HG03045 (cell line): Measurements from ENCODE around the gene ZBTB20.
A peak's percentile ranks its signal among the peaks of the same experiment; 100 is the strongest.

Source experiments
- ATAC-seq: cut with Tn5 transposase; IDR thresholded peaks from one replicate; pipeline ENCODE4 v1.9.1; 2021; ENCODE audit warnings: mild to moderate bottlenecking, moderate library complexity; ENCODE audit not compliant: unreplicated experiment

The ZBTB20 gene

DNA sequence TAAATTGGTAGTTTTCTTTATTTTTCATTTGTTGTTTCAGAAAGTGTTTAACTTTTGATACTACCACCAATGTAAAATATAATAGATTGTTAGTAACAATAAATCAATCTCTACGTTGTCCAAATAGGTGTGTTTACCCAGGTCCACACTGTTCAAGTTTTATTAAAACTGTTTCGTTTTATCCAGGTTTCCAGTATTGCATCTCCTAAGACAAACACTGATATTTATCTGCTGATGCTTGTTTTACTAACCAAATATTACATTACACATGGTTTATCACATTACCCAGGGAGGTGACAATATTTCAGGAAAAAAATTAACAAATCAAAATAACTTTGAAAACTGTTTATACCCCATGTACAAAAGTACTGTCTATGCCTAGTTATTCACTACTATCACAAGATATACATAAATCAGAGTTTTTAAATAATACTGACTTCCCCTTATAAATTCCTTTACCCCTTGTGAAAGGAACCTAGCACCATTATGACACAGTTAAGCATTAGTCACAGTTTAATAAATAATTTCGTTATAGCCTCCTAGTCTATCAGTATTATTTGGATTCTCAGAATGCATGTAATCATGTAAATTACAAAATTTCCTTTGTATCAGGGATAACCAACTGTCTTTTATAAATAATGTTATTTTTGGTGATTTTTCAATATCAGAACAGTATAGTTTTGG is 205.3 kb downstream of the ZBTB20 start:
- no peak for ATAC-seq

DNA sequence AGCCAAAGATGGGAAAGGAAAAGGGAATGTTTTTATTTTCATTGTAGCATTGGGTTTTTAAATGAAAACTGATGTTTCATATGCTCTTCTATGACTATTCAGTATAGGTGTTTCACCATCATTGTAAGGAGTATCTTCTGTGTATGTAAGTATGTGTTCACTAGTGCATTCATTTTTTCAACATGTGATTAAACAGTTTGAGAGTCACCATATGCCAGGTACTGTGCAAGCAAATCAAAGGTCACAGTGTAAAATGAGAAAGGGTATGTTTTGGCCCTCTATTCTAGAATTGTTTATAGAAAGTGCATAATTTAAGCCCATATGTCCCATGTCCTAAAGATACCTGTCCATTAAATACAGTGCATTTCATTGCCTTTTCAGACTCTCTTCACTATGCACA is 207.2 kb downstream of the ZBTB20 start:
- no peak for ATAC-seq

DNA sequence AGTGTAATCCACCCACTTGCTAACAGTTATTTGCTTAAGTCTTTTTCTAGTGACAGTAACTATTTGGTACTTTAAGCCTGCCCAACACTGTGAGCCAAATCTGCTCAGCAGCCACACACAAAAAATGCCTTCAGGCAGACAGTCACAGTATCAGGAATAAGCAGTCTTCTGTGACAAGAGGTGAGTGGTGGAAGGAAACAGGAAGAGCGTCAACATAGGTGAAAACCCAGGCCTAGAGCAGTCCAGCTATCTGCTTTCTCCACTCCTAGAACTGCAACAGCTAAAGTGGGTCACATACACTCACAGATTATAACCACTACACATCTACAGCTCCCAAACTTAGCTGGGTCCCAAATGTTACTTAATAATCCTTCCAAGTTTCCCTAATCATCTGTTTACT is 213.7 kb downstream of the ZBTB20 start:
- ATAC-seq, result no peak

DNA sequence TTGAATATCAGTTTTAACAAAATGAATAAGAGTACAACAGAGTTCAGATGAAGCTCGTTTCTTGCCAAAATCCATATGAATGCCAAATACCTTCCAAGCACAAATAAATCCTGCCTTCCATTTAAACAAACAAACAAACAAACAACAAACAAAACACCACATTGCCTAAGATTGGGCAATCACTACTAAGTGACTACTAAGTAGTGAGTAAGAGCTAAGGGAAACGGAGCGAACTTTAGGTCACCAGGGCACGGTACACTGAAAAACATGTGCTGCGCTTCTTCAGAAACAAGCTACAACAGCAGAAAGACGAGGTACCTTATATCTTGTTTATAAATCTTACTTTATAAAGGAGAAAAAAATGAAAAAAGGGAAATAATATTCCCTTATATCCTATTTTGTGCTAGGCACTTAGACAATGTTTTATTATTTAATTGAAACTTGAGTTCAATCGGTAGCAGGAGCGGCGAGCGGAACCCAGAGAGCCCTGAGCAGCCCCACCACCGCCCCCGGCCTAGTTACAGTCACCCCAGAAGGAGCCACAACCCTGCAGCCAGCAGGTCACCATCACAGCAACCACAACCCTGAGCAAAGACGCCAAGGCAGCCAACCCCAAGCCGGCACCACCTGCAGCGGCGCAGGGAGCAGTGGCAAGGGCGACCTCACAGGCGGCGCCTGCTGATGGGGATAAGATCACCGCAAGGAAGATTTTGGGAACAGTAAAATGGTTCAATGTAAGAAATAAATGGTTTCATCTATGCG is 216.9 kb downstream of the ZBTB20 start:
- no peak for ATAC-seq

DNA sequence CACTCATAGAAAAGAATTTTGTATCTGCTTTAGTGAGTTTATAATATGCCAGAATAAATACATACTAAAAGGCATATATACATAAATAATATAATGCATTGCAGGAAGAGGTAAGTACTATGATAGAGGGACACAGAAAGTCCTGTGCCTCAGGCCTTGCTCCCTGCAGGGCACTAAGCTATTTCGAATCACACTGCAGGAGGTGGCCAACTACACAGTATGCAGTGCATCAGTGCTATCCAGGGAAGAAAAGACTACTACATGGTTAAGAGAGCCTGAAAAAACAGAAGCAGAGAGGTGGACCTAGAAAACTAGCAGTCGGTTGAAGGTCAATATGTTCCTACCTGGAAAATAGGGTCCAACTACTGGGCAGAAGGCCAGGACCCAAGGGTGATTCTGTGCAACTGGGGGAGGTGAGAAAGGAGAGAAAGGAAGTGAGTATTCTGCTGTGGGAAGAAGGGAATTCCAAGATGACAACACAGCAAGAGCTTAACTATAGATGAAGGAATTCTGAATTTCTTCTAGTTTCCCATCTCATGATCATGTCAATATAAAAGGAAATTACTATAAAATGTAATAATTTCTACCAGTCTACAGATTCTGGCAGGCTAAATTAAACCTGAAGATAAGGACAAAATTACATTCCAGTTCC is 218.0 kb downstream of the ZBTB20 start:
- ATAC-seq, result no peak

DNA sequence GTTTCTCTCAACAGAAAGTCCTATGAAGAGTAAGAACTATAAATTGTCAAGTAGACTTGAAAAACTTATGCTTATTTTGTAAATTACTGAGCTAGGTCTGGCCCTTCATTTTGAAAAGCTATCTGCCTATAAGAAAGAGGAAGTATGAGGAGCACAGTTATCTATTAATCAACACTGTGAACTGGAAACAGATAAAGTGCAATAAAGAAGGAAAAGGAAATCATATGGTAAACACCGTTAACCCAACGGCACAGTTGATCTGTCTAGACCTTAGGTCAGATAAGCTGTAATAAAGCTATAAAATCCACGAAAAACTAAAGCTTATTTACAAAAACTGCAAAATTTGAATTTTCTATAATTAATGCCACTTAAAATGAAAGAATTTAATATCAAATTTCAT is 242.5 kb downstream of the ZBTB20 start:
- no peak for ATAC-seq

DNA sequence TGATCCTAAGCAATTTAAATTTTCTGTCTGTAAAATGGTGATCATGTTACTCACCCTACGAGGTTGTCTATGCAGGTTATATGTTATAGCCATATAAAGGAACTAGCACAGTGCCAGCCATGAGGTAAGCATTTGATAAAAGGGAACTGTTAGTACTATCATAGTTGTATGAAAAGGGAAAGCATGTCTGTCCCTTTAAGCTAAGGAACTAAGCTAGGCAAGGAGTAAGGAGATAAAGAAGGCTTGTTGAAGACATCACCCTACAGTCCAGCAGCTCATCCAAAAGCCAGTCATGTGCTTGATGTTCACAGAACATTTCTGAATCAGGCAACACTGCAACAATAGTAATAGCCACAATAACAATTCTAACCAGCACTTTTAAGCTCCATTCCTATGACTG is 243.9 kb downstream of the ZBTB20 start:
- ATAC-seq, result no peak

DNA sequence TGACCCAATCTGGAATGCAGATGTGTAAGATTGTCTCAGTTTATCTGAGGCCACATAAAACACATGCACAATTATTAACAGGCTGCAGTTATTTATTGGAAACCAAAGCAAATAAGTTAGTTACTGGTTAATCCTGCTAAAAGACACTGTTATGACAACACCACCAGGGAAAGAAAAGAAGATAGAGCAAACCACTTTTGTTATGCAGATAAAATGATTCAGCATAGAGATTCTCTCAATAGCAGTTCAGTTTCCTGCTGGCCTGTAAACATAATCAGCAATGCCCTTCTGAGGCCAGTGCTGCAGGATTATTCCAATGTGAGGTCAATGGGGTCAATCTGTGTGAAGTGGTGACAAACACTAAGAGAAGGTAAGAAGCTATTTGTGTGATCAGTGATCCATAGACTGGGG is 244.4 kb downstream of the ZBTB20 start:
- no peak for ATAC-seq

DNA sequence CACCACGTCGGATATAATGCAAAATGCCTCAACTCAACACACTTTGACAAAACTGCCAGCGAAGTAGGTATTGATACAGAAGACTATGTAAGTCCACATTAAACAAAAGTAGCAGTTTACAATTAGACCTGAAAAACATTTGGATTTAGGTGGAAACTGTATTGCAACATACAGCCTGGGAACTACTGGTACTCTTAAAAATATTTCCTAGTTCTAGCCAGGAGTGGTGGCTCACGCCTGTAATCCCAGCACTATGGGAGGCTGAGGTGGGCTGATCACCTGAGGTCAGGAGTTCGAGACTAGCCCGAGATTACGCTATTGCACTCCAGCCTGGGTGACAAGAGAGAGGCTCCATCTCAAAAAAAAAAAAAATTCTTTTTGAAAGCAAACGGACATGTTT is 246.2 kb downstream of the ZBTB20 start:
- ATAC-seq, result no peak

DNA sequence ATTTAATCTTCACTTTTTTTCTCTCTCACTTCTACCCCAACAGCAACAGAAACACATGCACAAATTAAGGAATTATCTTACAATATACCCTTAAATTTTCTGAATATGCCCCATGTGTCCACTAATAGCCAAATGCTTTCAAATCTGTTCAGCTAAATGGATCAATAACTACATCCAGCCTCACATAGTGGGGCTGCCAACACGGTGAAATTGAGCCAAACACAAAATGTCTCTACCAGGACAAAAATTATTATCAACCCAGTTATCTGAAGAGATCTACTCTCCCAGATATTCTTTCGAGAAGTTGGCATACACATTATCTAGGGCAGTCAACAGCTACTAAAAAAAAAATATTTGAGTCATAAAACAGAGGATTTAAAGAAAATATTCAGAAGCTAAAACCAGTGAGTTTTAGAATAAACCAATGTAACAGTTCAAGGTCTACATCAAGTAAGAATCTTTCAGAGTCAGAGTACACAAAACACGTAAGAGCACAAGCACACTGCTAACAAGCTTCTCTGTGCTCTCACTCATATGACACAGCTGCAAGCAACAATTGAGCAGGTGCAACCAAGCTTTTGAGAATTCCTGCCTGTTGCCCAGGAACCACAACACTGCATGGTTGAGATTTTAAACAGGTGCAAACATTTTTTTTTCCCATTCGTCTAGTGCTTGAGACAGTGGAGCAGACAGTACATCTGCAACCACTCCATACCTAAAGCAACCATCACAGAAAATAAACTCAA is 247.7 kb downstream of the ZBTB20 start:
- no peak for ATAC-seq

DNA sequence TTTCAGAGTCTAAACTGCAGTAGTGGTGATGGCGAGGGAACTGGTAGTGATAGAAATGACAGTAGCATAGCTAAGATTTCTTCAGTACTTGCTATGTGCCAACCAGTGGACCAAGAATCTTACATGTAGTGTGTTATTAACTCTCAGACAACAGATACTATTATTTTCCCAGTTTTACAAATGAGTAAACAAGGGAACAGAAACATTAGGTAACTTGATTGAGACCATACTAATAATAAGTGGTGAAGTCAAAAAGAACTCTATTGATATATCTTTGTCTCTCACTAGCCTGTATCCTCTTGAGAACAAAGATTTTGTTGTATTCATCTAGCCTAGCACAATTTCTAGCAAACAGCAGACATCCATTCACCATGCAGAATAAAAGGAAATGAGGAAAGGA is 250.1 kb downstream of the ZBTB20 start:
- no peak for ATAC-seq

DNA sequence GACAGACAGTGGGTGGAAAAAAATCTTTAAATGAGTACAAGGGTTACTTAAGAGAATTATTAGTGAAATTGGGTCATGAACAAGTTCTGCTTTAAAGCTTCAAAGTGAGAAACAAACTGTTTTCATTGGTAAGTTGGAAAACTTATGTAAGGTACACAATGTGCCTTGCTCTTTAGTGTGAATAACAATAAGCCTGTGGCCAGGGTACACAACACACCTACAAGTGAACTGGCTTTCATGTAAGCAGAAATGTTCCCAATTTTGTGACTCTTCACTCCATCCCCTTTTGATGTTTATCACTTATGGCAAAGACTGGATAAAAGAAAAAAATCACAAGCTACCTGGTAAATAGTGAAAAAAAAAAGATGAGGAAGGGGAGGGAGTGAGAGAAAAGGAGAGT is 253.7 kb downstream of the ZBTB20 start:
- no peak for ATAC-seq

DNA sequence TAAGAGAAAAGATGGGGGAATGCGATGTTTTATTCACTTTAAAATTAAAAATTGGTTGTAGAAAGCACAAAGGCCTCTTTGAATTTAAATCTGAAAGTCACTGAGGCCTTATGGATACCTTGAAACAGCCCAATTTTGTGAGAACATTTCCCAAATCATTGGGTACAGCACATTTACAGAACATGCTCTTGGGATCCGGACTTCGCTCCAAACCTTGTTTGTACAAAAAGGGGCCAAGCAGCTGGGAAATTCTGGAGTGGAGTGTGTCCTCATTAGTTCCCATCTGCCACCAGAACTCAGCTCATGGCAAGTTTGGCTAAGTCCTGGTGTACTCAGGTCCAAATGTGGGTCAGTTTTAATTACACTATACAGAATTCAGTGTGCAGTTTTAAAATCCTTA is 254.2 kb downstream of the ZBTB20 start:
- ATAC-seq, result no peak

DNA sequence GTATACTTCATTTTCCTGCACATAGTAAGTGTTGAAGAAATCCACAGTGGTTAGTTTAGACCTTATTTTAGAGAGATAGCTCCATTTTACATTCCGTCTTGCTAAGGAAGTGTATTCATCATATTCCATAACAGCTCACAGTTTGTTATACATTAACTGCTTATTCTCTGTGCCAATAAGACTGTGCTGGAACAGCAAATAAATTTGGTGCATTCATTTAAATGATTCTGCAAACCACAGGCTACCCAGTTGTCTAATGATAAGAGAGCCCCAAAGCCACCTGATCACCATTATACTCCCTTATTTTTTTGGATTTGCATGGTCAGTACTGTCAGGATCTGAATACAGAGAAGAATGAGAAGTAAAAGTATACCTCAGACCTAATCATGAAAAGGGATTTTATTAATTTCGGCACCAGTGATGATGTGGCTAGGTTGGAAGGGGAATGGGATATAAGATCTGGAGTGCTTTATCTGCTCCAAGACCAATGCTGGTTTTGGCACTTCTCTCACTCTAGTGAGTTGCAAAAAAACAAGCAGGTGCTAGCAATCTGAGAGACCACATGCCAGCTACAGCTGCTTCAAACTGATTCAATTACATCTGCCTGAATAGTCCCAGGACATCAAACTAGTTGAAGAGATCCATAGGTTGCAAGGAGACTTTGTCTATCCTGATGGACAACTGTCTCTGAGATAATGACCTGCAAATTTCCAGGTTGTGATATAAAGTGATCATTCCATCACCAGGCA is 254.8 kb downstream of the ZBTB20 start:
- ATAC-seq, result no peak

DNA sequence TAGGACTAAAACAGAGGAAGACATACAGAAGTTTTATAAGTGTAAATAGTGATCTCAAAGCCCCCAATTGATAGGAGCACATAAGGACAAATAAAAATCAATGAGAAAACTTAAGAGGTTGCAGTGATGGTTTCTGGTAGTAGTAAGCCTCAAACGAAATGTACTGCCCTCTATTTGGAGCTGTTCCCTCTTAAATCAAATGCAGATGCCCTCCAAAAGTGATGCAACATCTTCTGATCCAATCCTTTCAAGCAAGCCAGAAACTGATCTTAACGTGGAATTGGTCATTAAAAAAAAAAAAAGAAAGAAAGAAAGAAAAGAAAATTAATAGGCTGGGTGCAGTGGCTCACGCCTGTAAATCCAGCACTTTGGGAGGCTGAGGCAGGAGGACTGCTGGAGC is 259.3 kb downstream of the ZBTB20 start:
- ATAC-seq, result no peak

DNA sequence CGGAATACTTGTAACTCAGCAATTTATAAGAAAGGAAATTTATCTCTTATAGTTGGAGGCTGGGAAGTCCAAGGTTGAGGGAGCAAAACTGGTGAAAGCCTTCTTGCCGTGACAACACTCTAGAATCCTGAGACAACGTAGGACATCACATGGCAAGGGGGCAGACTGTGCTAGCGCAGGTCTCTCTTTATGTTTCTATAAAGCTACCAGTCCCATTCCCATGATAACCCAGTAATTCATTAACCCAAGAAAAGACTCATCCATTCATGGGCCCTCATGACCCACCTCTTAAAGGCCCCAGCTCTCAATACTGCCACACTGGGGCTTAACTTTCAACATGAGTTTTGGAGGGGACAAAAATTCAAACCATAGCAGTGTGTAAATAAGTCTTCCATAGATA is 260.2 kb downstream of the ZBTB20 start:
- ATAC-seq, result no peak

DNA sequence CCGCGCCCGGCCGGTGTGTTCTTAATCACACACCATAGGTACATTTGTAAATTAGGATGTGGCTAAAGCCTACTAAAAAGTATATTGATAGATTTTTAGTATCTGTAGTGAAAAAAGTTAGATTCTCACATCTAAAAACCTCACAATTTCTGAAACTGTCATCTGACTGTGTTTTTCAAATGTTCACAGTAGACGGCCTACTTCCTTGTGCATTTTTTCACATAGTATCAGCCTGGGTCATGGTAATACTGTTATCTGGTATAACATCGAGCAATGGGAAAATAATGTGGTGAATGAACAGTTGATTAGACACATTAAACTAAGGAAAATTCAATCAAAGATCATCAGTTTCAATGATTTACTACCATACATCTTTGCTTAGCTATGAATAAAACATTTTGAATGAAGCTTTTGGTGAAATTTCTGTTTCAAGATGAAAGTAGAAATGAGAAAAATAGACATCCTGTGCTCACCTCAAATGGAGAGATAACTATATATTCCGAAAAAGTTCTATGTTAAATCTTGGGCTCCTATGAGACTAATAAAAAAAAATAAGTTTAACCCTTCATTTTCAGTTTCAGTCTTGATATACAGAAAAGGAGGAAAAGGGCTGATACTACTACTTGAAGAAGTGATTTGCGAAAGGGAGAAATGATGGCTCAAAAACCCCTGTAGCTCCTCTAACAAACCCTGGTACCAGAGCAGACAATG is 262.7 kb downstream of the ZBTB20 start:
- no peak for ATAC-seq

DNA sequence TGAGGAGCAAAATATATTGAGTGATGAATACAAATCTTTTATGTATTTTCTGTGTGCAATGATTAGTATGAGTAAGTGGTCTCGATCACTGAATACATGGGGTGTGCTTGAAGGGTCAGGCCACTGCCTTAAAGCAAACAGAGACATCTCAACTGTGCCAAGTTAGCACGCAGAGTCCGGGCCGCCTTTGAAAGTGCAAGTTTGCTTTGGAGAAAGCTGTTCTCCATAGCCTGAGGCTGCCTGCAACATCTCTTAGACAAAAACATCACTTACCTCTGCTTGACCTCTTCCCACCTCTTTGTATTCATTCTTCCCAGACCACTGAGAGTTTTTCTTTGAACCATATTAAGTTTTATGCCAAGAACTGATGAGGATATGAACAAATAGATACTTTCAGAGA is 267.0 kb downstream of the ZBTB20 start:
- no peak for ATAC-seq

DNA sequence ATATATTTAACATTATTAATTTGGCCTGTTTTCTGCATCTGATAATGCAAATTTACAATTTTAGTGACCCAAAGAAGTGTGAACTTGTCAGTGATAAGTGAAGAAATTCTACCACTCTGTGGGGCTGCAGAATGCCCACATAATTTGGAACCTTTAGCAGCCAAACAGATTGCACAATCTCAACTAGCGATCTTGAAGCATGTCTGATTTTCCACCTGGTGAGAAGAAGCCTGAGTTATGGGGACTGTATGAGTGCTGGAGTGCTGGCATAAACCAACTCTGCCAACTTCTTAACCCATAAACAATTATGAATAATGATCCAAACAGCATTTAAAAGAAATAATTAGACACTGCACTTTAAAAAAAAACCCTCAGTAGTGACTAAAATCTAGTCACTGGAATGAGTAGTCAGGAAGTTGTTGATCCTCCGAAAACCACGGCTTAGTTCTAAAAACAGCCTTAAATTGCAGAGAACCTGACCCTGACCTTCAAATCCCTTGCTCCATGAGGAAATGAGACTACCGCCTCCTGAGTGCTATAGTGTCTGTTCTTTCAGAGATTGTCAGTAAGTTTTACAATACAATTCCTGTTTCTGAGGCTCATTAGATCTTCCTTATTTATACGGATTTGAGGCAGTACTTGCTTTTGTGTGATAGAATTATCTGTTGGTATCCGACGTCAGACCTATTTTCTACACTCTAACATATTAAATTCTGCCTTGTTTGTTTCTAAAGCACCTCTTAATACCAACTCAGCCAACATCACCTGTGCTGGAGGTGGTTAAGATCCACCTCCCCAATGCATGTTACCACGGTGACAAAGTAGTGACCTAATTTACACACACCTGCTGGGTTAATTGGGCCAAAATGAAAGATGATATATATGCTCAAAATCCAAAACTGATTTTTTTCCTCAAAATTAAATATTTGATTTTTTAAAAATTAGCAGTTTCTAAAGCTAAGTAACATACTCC is 267.7 kb downstream of the ZBTB20 start:
- peak; percentile 85 for ATAC-seq
